Astrocyte (in vitro differentiated cells and primary cell): Measurements from ENCODE around the gene CCT6A. TPM values are rescaled to one million over a fixed set of nuclear protein-coding genes. Genes with fewer than 3 reads are reported as not detected.
"Not testable (repeated sequence)": the region's sequence is repeated elsewhere in the genome, so short reads cannot be mapped to it uniquely, and the experiment has no call there.

Experiments
- DNase-seq: peaks from one replicate; pipeline ENCODE4 v3.0.0-alpha.2; 2010; ENCODE audit warnings: low read depth
- FAIRE-seq: peaks from 2 replicates; lab custom pipeline; 2011; peaks lifted over from hg19 to GRCh38; lab: Jason Lieb, UNC
- H2AFZ ChIP-seq: 2 replicates; pipeline ENCODE4 v1.6.0; 2012; ENCODE audit warnings: low read depth, low read length, inconsistent platforms
- H3K27ac ChIP-seq: 2 replicates; pipeline ENCODE4 v1.5.1; 2011; ENCODE audit warnings: low read depth, low read length, inconsistent platforms
- H3K27me3 ChIP-seq: 2 replicates; pipeline ENCODE4 v1.6.0; 2011; ENCODE audit warnings: low read length, inconsistent platforms; ENCODE audit not compliant: insufficient read depth
- H3K36me3 ChIP-seq: 2 replicates; pipeline ENCODE4 v1.5.1; 2011; ENCODE audit warnings: low read length, inconsistent platforms; ENCODE audit not compliant: insufficient read depth
- H3K4me1 ChIP-seq: 2 replicates; pipeline ENCODE4 v1.5.1; 2011; ENCODE audit warnings: low read length, inconsistent platforms; ENCODE audit not compliant: insufficient read depth
- H3K4me2 ChIP-seq: 2 replicates; pipeline ENCODE4 v1.6.0; 2012; ENCODE audit warnings: low read length, inconsistent platforms
- H3K4me3 ChIP-seq: 2 replicates; pipeline ENCODE4 v1.5.1; 2011; ENCODE audit warnings: low read depth, mild to moderate bottlenecking, low read length, inconsistent platforms; ENCODE audit not compliant: insufficient read depth
- H3K79me2 ChIP-seq: 2 replicates; pipeline ENCODE4 v1.6.0; 2012; ENCODE audit warnings: mild to moderate bottlenecking, low read length, inconsistent platforms; ENCODE audit not compliant: insufficient read depth
- H3K9ac ChIP-seq: 2 replicates; pipeline ENCODE4 v1.6.0; 2012; ENCODE audit warnings: mild to moderate bottlenecking, low read length, inconsistent platforms
- H3K9me3 ChIP-seq: 2 replicates; pipeline ENCODE4 v1.5.1; 2012; ENCODE audit warnings: low read depth, mild to moderate bottlenecking, low read length, inconsistent platforms; ENCODE audit not compliant: insufficient read depth
- H4K20me1 ChIP-seq: 2 replicates; pipeline ENCODE4 v1.6.0; 2012; ENCODE audit warnings: low read length, inconsistent platforms; ENCODE audit not compliant: insufficient read depth
- H3K27ac Mint-ChIP-seq: one replicate; pipeline ENCODE4 v1.8.0; 2021; ENCODE audit warnings: mild to moderate bottlenecking, mixed read lengths; ENCODE audit not compliant: unreplicated experiment
- H3K27me3 Mint-ChIP-seq: one replicate; pipeline ENCODE4 v1.8.0; 2021; ENCODE audit warnings: low read depth, mixed read lengths; ENCODE audit not compliant: unreplicated experiment
- H3K36me3 Mint-ChIP-seq: one replicate; pipeline ENCODE4 v1.8.0; 2021; ENCODE audit warnings: low read depth, mixed read lengths; ENCODE audit not compliant: unreplicated experiment
- H3K4me1 Mint-ChIP-seq: one replicate; pipeline ENCODE4 v1.8.0; 2021; ENCODE audit warnings: low read depth, mixed read lengths; ENCODE audit not compliant: unreplicated experiment
- H3K4me3 Mint-ChIP-seq: one replicate; pipeline ENCODE4 v1.8.0; 2021; ENCODE audit warnings: mild to moderate bottlenecking, moderate library complexity, mixed read lengths; ENCODE audit not compliant: unreplicated experiment
- H3K9me3 Mint-ChIP-seq: one replicate; pipeline ENCODE4 v1.8.0; 2021; ENCODE audit warnings: mild to moderate bottlenecking, mixed read lengths; ENCODE audit not compliant: unreplicated experiment
- CTCF ChIP-seq: IDR thresholded peaks from 2 replicates; pipeline ENCODE4 v1.5.1; 2011; ENCODE audit warnings: low read depth, mild to moderate bottlenecking, inconsistent platforms, low read length, moderate library complexity; ENCODE audit not compliant: insufficient read depth
- EZH2 ChIP-seq: IDR thresholded peaks from 2 replicates; pipeline ENCODE4 v1.6.1; 2012; ENCODE audit warnings: mild to moderate bottlenecking, low read length, inconsistent platforms; ENCODE audit not compliant: insufficient read depth
- total RNA-seq: library from RNA; stranded (reverse); gene quantifications from 2 replicates; pipeline ENCODE4 v1.2.1, GENCODE V29; 2021

Gene CCT6A
- total RNA-seq, 1 donor from 2014 or later, result 180 TPM

- Histone ChIP-seq H4K20me1 (peaks cover 23% of the 10 kb centered on the region), H3K27me3 (no peaks in the 10 kb centered on the region), H2AFZ (no peak overlapping the region), H3K79me2 (peaks cover 21% of the 10 kb centered on the region), H3K4me3 (no peak overlapping the region), H3K9me3 (no peaks in the 10 kb centered on the region), H3K27ac (no peak overlapping the region), H3K9ac (no peak overlapping the region), H3K4me2 (no peak overlapping the region), H3K4me1 (peaks cover 6% of the 10 kb centered on the region), H3K36me3 (peaks cover 42% of the 10 kb centered on the region)
- Mint-ChIP-seq H3K27ac (no peak overlapping the region), H3K4me3 (no peak overlapping the region), H3K36me3 (no peaks in the 10 kb centered on the region), H3K9me3 (no peaks in the 10 kb centered on the region), H3K27me3 (no peaks in the 10 kb centered on the region), H3K4me1 (no peaks in the 10 kb centered on the region)
- DNase-seq (no peak), FAIRE-seq (no peak)
- TF ChIP-seq EZH2 (no peak), CTCF (no peak)
These were observed 48.1 kb downstream of the CCT6A start for GRCh38 chr7:56099653-56100052.

DNA sequence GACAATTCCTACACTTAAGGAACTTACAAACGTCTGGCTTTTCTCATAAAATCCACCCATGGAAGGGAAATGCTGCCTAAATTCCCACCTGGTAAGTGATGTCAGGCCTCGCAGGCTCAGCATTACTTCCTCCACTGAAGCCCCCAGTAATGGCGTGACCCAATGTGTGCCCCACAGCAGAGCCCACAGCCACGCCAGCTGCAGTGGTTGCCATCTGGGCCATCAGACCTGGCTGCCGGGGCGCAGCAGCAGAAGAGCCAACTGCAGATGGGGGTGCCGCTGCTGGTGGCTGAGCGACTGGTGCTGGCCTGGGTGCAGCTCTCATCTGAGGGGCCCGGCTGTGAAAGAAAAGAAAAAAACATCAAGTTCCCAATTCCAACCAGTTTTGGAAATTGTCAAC is 52.6 kb downstream of the CCT6A start:
- H4K20me1 ChIP-seq, result peaks cover 30% of the 10 kb centered on the region
- H3K36me3 ChIP-seq, result peaks cover 42% of the 10 kb centered on the region
- H3K4me3 ChIP-seq, H3K36me3 Mint-ChIP-seq, H3K4me2 ChIP-seq, H3K4me1 Mint-ChIP-seq, DNase-seq, H2AFZ ChIP-seq, H3K27me3 Mint-ChIP-seq, H3K27ac ChIP-seq, H3K4me1 ChIP-seq, H3K27me3 ChIP-seq, H3K9ac ChIP-seq, FAIRE-seq, H3K9me3 ChIP-seq, H3K4me3 Mint-ChIP-seq, H3K27ac Mint-ChIP-seq, H3K9me3 Mint-ChIP-seq: not testable (repeated sequence)
- H3K79me2 ChIP-seq, result peaks cover 38% of the 10 kb centered on the region

- Histone ChIP-seq H3K9ac (peak overlapping the region; percentile 98), H3K9me3 (no peaks in the 10 kb centered on the region), H3K79me2 (peaks cover 38% of the 10 kb centered on the region), H3K4me3 (peak overlapping the region; percentile 96), H3K4me2 (peak overlapping the region; percentile 86), H2AFZ (peak overlapping the region; percentile 75), H3K27me3 (no peaks in the 10 kb centered on the region), H3K4me1 (peaks cover 6% of the 10 kb centered on the region), H3K27ac (peak overlapping the region; percentile 97), H3K36me3 (peaks cover 34% of the 10 kb centered on the region), H4K20me1 (peaks cover 30% of the 10 kb centered on the region)
- peaks cover 1% of the 10 kb centered on the region for H3K9me3 Mint-ChIP-seq
- no peak overlapping the region for H3K4me3 Mint-ChIP-seq
- no peaks in the 10 kb centered on the region for H3K36me3 Mint-ChIP-seq
- no peaks in the 10 kb centered on the region for H3K4me1 Mint-ChIP-seq
- H3K27ac Mint-ChIP-seq, result no peak overlapping the region
- TF ChIP-seq CTCF, result no peak
- TF ChIP-seq EZH2, result no peak
- no peak for FAIRE-seq
- H3K27me3 Mint-ChIP-seq, result no peaks in the 10 kb centered on the region
- peak; percentile 88 for DNase-seq
These were observed 53.9 kb downstream of the CCT6A start for GRCh38 chr7:56105508-56105907.
